GM12873 (cell line): ENCODE results near the gene CDC123.

ENCODE experiments used
- TF ChIP-seq, protein P1 (sequence below): IDR thresholded peaks from 2 replicates; pipeline ENCODE4 v1.5.1; 2012; ENCODE audit warnings: low read depth, mild to moderate bottlenecking, moderate library complexity, low read length, control low read depth; ENCODE audit not compliant: insufficient read depth; ENCODE audit errors: missing control alignments

CDC123 gene, protein sequence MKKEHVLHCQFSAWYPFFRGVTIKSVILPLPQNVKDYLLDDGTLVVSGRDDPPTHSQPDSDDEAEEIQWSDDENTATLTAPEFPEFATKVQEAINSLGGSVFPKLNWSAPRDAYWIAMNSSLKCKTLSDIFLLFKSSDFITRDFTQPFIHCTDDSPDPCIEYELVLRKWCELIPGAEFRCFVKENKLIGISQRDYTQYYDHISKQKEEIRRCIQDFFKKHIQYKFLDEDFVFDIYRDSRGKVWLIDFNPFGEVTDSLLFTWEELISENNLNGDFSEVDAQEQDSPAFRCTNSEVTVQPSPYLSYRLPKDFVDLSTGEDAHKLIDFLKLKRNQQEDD

DNA sequence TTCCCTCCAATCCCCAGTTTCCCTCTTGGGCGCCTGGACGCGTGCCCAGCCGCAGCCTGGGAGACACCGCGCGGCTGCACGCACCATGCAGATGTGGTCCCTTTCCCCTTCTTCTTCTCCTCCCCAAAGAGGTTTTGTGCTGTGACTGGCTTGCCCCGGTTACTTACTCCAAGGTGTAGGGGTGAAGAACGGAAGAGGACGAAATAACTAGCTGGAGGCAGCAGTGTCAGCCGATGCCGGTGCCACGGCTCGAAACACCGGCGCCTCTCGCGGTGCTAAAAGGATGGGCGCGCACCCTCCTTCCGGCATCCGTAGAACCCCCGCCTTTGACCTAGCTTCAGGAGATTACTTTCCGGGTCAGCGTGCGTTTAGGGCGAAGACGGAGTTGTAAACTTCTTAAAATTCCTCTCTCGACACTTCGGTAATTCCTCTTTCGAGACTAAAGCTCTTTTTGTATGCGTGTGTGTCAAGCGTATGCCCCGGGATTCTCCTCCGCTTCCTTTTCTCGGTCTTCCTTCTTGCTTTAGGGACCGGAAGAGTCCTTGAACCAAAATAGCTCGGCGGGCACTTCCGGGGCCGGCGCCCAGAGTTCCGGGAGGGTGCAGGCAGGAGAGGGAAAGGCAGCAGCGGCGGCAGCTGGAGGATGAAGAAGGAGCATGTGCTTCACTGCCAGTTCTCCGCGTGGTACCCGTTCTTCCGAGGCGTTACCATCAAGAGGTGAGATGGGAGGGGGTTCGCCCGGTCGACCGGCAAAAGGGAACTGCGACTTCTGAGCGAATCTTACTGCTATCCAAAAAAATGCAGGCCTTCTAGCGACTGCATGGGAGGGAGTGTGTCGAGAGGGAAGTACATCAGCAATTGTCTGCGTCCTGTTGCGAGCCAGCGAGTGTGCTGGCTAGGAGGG, at the start of gene CDC123, which contains the start of gene NUDT5:
CDC123 (plus strand) TSS at position 586 of the 904 bp plus-strand sequence; CDS start at position 644, 58 bp downstream.
NUDT5 (minus strand) TSS at position 289 of the 904 bp plus-strand sequence. CDS start 9,600 bp downstream, outside the sequence.
- TF ChIP-seq, protein P1, sequence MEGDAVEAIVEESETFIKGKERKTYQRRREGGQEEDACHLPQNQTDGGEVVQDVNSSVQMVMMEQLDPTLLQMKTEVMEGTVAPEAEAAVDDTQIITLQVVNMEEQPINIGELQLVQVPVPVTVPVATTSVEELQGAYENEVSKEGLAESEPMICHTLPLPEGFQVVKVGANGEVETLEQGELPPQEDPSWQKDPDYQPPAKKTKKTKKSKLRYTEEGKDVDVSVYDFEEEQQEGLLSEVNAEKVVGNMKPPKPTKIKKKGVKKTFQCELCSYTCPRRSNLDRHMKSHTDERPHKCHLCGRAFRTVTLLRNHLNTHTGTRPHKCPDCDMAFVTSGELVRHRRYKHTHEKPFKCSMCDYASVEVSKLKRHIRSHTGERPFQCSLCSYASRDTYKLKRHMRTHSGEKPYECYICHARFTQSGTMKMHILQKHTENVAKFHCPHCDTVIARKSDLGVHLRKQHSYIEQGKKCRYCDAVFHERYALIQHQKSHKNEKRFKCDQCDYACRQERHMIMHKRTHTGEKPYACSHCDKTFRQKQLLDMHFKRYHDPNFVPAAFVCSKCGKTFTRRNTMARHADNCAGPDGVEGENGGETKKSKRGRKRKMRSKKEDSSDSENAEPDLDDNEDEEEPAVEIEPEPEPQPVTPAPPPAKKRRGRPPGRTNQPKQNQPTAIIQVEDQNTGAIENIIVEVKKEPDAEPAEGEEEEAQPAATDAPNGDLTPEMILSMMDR, result no peak

DNA sequence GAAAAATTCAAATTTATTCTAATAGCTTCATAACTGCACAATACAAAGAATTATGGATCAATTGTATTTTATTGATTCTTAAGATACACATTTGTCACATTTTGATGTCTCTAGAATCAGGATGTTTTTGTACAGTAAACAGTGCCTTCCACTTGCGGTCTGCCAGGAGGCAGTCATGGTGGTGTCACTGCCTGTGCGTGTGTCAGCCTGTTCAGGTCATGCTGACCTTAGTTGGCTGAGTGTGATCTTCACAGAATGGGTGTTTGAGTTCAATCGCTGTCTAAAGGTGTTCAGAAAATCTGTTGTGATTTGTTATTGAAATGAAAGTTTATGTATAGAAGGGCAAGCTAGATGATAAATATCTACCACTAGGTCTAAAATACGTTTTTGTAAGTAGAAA, 45.8 kb upstream of the CDC123 start:
- TF ChIP-seq, protein P1, result no peak

DNA sequence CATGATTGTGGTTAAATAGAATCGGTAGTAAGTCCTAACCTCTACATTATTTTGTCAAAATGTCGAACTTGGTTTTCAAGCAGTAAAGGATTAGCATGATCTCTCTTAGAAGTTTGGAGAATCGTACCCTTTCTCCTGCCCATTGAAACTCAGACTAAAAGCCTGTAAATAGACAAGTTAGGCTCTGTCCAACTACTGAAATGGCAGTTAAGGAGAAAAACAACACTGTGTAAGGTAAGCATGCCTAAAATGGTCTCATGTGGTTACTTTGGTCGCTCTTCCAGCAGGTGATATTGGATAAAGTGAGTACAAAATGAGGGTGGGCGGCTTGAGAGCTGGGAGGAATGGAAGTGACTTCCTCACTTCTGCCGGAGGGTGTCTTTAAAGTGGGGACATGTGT, 41.5 kb upstream of the CDC123 start:
- TF ChIP-seq, protein P1, result no peak

DNA sequence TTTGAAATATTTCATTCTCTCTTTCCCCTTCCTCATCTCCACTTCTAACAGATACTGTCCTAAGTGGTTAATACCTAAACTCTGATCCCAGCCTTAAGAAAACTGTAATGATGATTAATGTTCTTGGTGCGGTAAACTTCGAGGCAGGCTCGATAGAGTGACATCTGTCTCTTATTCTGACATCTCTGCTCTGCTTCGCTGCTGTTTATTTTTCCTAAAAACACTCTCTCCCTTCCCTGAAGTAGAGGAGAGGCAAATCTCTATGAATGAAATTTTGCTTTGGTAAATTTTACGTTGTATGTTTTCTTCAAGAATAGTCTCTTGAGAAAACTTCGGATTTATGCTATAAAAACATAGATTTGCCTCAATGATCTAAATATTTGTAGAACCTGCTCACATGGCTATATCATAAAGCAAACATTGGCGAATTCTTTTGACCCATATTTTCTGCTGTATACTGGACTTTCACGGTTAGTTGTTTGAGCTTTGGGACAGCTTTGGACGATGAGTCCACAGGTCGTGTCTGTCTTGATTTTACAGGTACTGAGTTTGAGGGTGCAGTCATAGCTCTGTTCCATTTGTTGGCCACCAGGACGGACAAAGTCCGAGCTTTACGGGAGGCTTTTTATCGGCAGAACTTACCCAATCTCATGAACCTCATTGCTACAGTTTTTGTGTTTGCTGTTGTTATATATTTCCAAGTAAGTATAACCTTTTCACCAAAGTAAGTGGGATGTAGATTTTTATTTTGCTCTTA, 39.4 kb upstream of the CDC123 start:
- TF ChIP-seq, protein P1, result no peak

DNA sequence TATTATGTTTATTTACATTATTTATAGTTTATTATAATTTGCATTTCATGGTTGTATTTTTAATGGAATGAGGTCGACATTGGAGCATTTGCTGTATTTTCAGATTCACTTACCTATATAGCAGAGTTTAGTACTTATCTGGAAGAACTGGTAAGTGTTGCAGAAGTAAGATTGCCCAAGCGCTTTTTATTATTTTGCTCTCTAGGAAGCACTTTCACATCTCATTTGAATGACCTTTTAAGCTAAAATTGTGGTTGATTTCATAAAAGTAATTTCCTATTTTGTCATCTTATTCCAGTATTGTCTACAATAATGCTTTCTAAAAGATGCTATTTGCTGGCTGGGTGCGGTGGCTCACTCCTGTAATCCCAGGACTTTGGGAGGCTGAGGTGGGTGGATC, 37.9 kb upstream of the CDC123 start:
- TF ChIP-seq, protein P1, result no peak

DNA sequence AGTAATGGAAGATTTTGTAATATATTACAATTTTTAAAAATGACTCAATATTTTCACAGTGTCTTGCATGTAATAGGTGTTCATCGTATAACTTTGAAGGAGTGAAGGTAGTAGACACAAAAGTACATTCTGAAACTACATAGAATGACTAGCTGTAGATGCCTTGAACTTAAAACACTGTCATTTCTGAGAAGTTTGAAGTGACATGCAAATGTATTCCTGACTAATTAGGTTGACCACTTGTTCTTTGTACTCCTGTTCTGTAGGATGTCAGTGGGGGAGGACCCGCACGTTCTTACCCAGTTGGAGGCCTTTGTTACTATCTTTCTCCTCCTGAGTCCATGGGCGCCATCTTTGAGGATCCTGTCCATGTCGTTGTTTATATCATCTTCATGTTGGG, 35.3 kb upstream of the CDC123 start:
- TF ChIP-seq, protein P1, result no peak
